ENCODE measurements around the gene DHH. TPM values are rescaled to one million over a fixed set of nuclear protein-coding genes. Genes with fewer than 3 reads are reported as not detected.
"Not testable (repeated sequence)": the region's sequence is repeated elsewhere in the genome, so short reads cannot be mapped to it uniquely, and the experiment has no call there.

Gene DHH
- total RNA-seq, 1 donor from 2014 or later: 0.10 TPM

GRCh38 chr12:49088150-49088931, 6.3 kb downstream of the DHH start:
- Mint-ChIP-seq H3K4me1 (ENCODE audit: low read depth) (peaks cover 57% of the 10 kb centered on the region), H3K9me3 (no peaks in the 10 kb centered on the region), H3K4me3 (peak overlapping the region; percentile 42)

GRCh38 chr12:49086116-49086515, 8.5 kb downstream of the DHH start:
- peaks cover 17% of the 10 kb centered on the region for H3K27me3 Mint-ChIP-seq (ENCODE audit: insufficient read depth)
- no peak overlapping the region for H3K4me3 Mint-ChIP-seq
- H3K9me3 Mint-ChIP-seq: no peaks in the 10 kb centered on the region
- H3K36me3 Mint-ChIP-seq (ENCODE audit: low read depth): peaks cover 2% of the 10 kb centered on the region
- no peak overlapping the region for H3K27ac Mint-ChIP-seq
- intact Hi-C loops (cut with micrococcal nuclease): no loop called here
- H3K4me1 Mint-ChIP-seq (ENCODE audit: low read depth): peaks cover 37% of the 10 kb centered on the region
- DNase-seq (ENCODE audit: low spot score): no peak

More at GRCh38 chr12:49088150-49088931, 6.3 kb downstream of the DHH start:
- Mint-ChIP-seq H3K27me3 (ENCODE audit: insufficient read depth) (peaks cover 38% of the 10 kb centered on the region), H3K27ac (no peak overlapping the region), H3K36me3 (ENCODE audit: low read depth) (peaks cover 2% of the 10 kb centered on the region)
- peak; percentile 67 for DNase-seq (ENCODE audit: low spot score)
- intact Hi-C loops (cut with micrococcal nuclease): loop anchor here (1.0 to 2.0 kb wide), 7 partner anchors 10 to 147 kb away; partner anchors contain the start of genes DDN and LMBR1L

- intact Hi-C loops (cut with micrococcal nuclease): no loop called here
- Mint-ChIP-seq H3K36me3 (ENCODE audit: low read depth) (no peaks in the 10 kb centered on the region), H3K27me3 (ENCODE audit: insufficient read depth) (peaks cover 7% of the 10 kb centered on the region), H3K4me1 (ENCODE audit: low read depth) (peaks cover 23% of the 10 kb centered on the region), H3K4me3 (no peak overlapping the region), H3K9me3 (no peaks in the 10 kb centered on the region), H3K27ac (no peak overlapping the region)
- DNase-seq (ENCODE audit: low spot score): no peak
These were observed 10.2 kb downstream of the DHH start for GRCh38 chr12:49084438-49084837.

- DNase-seq (ENCODE audit: low spot score): no peak
- H3K27ac Mint-ChIP-seq: no peak overlapping the region
- H3K4me1 Mint-ChIP-seq (ENCODE audit: low read depth): no peaks in the 10 kb centered on the region
- H3K4me3 Mint-ChIP-seq: no peak overlapping the region
- H3K36me3 Mint-ChIP-seq (ENCODE audit: low read depth): no peaks in the 10 kb centered on the region
- H3K27me3 Mint-ChIP-seq (ENCODE audit: insufficient read depth): peaks cover 4% of the 10 kb centered on the region
- intact Hi-C loops (cut with micrococcal nuclease): no loop called here
- no peaks in the 10 kb centered on the region for H3K9me3 Mint-ChIP-seq
These were observed 14.8 kb downstream of the DHH start for GRCh38 chr12:49079793-49080192.

GRCh38 chr12:49070971-49071370, 23.6 kb downstream of the DHH start:
- no peak overlapping the region for H3K4me3 Mint-ChIP-seq
- intact Hi-C loops (cut with micrococcal nuclease): loop anchor here (1.0 kb wide), 7 partner anchors 11 to 252 kb away; partner anchors contain the start of genes KMT2D, LMBR1L, PRKAG1 and TROAP
- H3K4me1 Mint-ChIP-seq (ENCODE audit: low read depth): peaks cover 26% of the 10 kb centered on the region
- DNase-seq (ENCODE audit: low spot score): no peak
- no peak overlapping the region for H3K27ac Mint-ChIP-seq
- no peaks in the 10 kb centered on the region for H3K9me3 Mint-ChIP-seq
- H3K36me3 Mint-ChIP-seq (ENCODE audit: low read depth): peaks cover 8% of the 10 kb centered on the region
- no peaks in the 10 kb centered on the region for H3K27me3 Mint-ChIP-seq (ENCODE audit: insufficient read depth)

GRCh38 chr12:49069507-49070346, 24.9 kb downstream of the DHH start, which contains the start of gene RHEBL1:
Gene RHEBL1 (minus strand): TSS chr12:49069979. CDS start chr12:49069785, 194 bp downstream.
- peaks cover 8% of the 10 kb centered on the region for H3K36me3 Mint-ChIP-seq (ENCODE audit: low read depth)
- peak within 1 kb of the TSS; percentile 97 for H3K27ac Mint-ChIP-seq
- peak; percentile 100 for DNase-seq (ENCODE audit: low spot score)
- H3K4me1 Mint-ChIP-seq (ENCODE audit: low read depth): peaks cover 26% of the 10 kb centered on the region
- intact Hi-C loops (cut with micrococcal nuclease): loop anchor here (1.0 kb wide), 9 partner anchors 9 to 254 kb away; partner anchors contain the start of genes KMT2D, LMBR1L, PRKAG1 and TROAP
- H3K27me3 Mint-ChIP-seq (ENCODE audit: insufficient read depth): no peaks in the 10 kb centered on the region
- H3K9me3 Mint-ChIP-seq: no peaks in the 10 kb centered on the region
- H3K4me3 Mint-ChIP-seq: peak within 1 kb of the TSS; percentile 100

GRCh38 chr12:49068879-49069506, 25.6 kb downstream of the DHH start:
- intact Hi-C loops (cut with micrococcal nuclease): loop anchor here (1.0 kb wide), 2 partner anchors 13 to 196 kb away; partner anchors contain the start of gene TUBA1C
- peak overlapping the region; percentile 100 for H3K4me3 Mint-ChIP-seq
- H3K27ac Mint-ChIP-seq: peak overlapping the region; percentile 97
- H3K4me1 Mint-ChIP-seq (ENCODE audit: low read depth): peaks cover 29% of the 10 kb centered on the region
- no peak for DNase-seq (ENCODE audit: low spot score)
- no peaks in the 10 kb centered on the region for H3K9me3 Mint-ChIP-seq
- H3K27me3 Mint-ChIP-seq (ENCODE audit: insufficient read depth): no peaks in the 10 kb centered on the region
- peaks cover 10% of the 10 kb centered on the region for H3K36me3 Mint-ChIP-seq (ENCODE audit: low read depth)

GRCh38 chr12:49066120-49066519, 28.5 kb downstream of the DHH start:
- Mint-ChIP-seq H3K36me3 (ENCODE audit: low read depth) (peaks cover 12% of the 10 kb centered on the region), H3K4me1 (ENCODE audit: low read depth) (peaks cover 30% of the 10 kb centered on the region), H3K27me3 (ENCODE audit: insufficient read depth) (no peaks in the 10 kb centered on the region), H3K4me3 (no peak overlapping the region), H3K9me3 (no peaks in the 10 kb centered on the region), H3K27ac (no peak overlapping the region)
- DNase-seq (ENCODE audit: low spot score): no peak
- intact Hi-C loops (cut with micrococcal nuclease): no loop called here

GRCh38 chr12:49064767-49065152, 29.8 kb downstream of the DHH start:
- H3K27ac Mint-ChIP-seq: no peak overlapping the region
- H3K4me1 Mint-ChIP-seq (ENCODE audit: low read depth): peaks cover 27% of the 10 kb centered on the region
- DNase-seq (ENCODE audit: low spot score): no peak
- H3K9me3 Mint-ChIP-seq: no peaks in the 10 kb centered on the region
- H3K36me3 Mint-ChIP-seq (ENCODE audit: low read depth): peaks cover 12% of the 10 kb centered on the region
- intact Hi-C loops (cut with micrococcal nuclease): loop anchor here (1.0 to 5.0 kb wide), 6 partner anchors 24 to 258 kb away; partner anchors contain the start of gene TROAP
- H3K4me3 Mint-ChIP-seq: no peak overlapping the region
- no peaks in the 10 kb centered on the region for H3K27me3 Mint-ChIP-seq (ENCODE audit: insufficient read depth)

- DNase-seq (ENCODE audit: low spot score); H3K27me3 Mint-ChIP-seq (ENCODE audit: insufficient read depth); H3K27ac Mint-ChIP-seq; H3K9me3 Mint-ChIP-seq: not testable (repeated sequence)
- peaks cover 33% of the 10 kb centered on the region for H3K4me1 Mint-ChIP-seq (ENCODE audit: low read depth)
- intact Hi-C loops (cut with micrococcal nuclease): loop anchor here (2.0 to 5.0 kb wide), 2 partner anchors 127 to 260 kb away; partner anchors contain the start of genes TROAP and TUBA1A
- peaks cover 17% of the 10 kb centered on the region for H3K36me3 Mint-ChIP-seq (ENCODE audit: low read depth)
- peak overlapping the region; percentile 93 for H3K4me3 Mint-ChIP-seq
These were observed 32.7 kb downstream of the DHH start for GRCh38 chr12:49061916-49062315.

- Mint-ChIP-seq H3K9me3 (no peaks in the 10 kb centered on the region), H3K27ac (peak overlapping the region; percentile 95), H3K36me3 (ENCODE audit: low read depth) (peaks cover 13% of the 10 kb centered on the region), H3K4me3 (peak overlapping the region; percentile 93), H3K4me1 (ENCODE audit: low read depth) (peaks cover 41% of the 10 kb centered on the region), H3K27me3 (ENCODE audit: insufficient read depth) (no peaks in the 10 kb centered on the region)
- DNase-seq (ENCODE audit: low spot score): no peak
- intact Hi-C loops (cut with micrococcal nuclease): loop anchor here (2.0 to 5.0 kb wide), 2 partner anchors 128 to 261 kb away; partner anchors contain the start of genes TROAP and TUBA1A
These were observed 33.4 kb downstream of the DHH start for GRCh38 chr12:49061157-49061650.

Measured in activated T-helper 1 cell treated with anti-CD3 and anti-CD28 coated beads, Interleukin-12 subunit alpha, Interleukin-12 subunit beta, Interleukin-2, Interleukin-4 antibody, amounts not matched to agents 30 ng/mL and 10 ng/mL and 1 ng/mL, durations not matched to agents 14 hours and 24 hours and 36 hours (primary cell).